NCI-H2107 (cell line): Measurements from ENCODE around the gene KRT1.

Experiments used
- DNase-seq: peaks from one replicate; lab custom pipeline; 2025; lab: John Stamatoyannopoulos, UW

Gene KRT1

DNA sequence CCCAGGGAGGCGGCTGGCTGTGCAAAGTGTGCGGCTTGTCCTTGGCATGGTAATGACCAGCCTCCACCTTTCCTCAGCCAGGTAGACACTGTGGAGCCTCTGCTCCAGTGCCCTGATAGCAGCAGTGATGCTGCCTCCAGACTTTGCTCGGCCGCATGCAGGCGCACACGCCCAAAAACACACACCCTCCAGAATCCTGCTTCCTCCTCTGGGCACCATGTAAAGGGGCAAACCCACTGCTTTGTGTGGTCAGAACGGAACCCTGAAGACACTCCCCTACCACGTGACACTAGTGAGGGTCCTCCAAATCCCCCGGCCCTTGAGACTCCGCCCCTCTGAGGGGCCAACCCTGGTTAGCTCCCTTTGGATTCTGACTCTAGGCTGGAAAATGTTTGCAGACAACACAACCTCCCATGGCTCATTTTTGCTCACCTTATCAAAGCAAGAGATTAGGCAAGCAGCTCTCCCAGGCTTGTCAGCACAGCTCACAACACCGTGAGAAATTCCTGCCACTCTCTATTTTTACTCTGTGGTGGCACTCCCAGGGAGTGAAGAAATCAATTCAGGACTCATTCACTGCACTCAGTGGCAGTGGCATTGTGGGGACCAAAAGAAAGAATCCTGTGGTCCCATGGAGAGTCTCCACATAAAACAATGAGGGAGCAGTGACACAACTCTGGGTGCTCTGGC is 18.6 kb upstream of the KRT1 start:
- DNase-seq, result no peak

GRCh38 chr12:52697058-52697582 is 16.9 kb upstream of the KRT1 start:
- DNase-seq, result no peak

DNA sequence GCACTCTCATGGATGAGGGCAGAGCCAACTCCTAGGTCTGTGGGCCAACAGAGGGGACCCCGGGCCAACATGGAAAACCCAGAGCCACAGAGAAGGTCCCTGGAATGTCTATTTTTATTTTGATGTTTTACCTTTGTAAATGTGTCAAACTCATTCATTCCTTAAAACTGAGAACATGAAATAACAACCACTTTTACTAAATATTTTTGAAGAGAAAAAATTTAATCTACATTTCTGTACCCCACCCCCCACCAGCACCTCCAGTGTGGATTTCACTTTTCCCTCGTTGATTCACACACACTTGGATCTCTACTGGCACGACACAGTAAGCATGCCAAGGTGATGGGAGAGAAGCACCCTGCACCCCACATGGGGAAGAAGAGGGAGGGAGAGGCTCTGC is 16.4 kb upstream of the KRT1 start:
- no peak for DNase-seq

GRCh38 chr12:52695039-52695438 is 14.8 kb upstream of the KRT1 start:
- DNase-seq, result no peak

DNA sequence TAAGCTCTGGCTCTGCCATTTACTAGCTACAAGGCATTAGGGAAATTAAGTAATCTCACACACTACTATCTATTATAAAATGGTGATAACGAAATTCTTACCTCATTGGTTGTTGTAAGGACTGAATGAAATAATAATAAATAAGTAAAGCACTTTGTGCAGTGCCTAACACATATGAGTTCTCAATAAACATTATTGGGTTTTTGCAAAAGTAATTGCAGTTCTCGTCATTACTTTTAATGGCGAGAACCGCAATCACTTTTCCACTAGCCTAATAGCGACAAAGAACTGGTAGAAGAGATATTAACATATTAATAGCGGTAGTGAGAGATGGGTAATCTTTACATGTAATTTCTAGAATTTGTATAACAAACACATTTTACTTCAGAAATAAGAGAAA is 13.9 kb upstream of the KRT1 start:
- DNase-seq, result no peak

GRCh38 chr12:52693261-52693660 is 13.1 kb upstream of the KRT1 start:
- no peak for DNase-seq

DNA sequence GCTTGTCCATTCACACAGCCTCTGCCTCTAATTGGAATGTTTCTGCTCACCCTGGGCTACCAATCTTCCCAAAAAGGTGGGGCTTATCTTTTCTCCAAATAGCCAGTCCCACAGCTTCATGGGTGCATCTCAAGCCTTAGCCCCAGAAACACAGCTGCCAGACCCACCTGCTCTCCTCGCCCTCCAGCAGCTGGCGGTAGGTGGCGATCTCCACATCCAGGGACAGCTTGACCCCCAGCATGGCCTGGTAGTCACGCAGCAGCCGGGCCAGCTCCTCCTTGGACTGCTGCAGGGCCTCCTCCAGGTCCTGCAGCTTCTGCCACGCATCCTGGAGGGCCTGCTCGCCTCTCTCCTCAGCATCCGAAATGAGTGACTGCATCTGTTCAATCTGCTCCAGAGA is 12.0 kb upstream of the KRT1 start:
- no peak for DNase-seq

- no peak for DNase-seq
These were observed 11.6 kb upstream of the KRT1 start for GRCh38 chr12:52691841-52692150.

DNA sequence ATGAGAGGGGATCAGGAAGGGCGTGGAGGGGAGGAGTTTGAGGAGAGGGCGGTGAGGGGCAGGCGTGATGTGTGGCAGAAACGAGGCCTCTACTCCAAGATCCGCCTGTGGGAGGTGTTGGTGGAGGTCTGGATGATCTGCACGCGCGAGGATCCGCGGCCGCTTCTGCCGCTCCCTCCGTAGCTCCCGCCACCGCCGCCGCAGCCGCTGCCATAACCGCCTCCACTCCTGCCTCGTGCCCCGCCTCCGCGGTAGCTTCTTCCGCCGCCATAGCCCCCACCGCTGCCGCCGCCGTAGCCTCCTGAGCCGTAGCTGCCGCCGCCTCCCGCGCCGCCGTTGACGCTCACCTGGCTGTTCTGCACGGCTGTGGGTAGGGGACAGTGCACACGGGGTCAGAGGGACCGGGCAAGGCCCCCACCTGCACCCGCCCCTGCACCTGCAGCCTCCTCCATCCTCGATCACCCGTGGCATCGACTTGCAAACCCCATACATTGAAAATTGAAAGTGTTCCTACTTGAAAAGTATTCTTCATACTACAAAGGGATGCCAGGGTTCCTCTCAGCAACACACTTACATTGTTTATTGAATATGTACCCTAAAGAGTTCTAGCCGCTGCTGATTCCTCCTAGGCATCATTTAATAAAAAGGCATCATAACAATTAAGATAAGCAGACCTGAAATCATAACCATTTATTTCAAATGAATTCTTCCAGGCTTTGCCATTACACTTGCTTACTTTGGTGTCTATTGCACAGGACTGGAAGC is 11.1 kb upstream of the KRT1 start:
- no peak for DNase-seq

DNA sequence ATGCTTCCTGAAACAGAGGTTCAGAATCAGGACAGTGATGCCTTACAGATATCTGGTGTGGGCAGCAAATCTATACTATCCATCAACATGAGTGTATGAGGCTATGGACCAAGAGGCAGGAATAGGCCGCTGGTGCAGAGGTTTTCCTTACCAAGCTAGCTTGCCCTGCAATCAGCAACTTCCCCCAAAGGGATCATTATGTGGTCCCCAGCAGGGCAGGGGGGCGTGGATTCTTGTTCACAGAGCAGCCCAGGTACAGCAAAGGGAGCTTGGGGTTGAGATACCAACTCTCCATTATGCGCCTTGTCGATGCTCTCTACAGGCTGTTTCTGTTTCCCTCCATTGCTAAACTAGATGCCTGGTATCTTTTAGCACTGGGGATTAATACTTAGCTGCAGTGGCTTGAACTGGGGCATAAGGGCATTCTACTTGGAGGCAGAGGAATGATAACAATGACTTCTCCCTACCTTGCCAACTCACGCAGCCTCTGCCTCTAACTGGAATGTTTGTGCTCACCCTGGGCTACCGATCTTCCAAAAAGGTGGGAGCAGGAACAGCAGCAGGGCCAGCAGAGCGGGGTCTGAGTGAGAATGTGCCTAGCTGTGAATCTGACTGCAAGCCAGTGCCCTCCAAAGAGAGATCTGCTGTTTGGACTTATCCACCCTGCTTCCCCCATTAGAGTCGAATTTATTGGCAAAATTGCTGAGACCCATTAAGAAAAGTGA is 10.3 kb upstream of the KRT1 start:
- no peak for DNase-seq

GRCh38 chr12:52689936-52690335 is 9.7 kb upstream of the KRT1 start:
- DNase-seq, result no peak

- no peak for DNase-seq
These were observed 9.0 kb upstream of the KRT1 start for GRCh38 chr12:52689239-52689638.

DNA sequence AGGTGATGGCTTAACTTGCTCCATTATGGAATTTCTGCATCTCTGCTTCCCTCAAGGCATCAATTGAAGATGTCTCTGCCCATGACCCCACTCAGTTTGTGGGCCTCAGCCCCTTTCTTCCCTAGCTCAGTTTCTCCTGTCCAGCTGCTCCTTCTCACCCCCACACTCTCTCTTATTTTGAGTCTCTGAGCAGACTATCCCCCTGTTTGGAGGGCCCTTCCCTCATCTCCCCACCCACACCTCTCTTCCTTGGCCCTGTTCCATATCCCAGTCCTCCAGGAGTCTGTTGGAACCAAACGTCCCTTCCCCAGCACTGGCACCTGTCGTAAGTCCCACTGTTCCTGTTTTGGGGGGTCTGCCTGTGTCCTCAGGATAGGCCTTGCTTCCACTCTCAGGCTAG is 8.3 kb upstream of the KRT1 start:
- DNase-seq, result no peak

DNA sequence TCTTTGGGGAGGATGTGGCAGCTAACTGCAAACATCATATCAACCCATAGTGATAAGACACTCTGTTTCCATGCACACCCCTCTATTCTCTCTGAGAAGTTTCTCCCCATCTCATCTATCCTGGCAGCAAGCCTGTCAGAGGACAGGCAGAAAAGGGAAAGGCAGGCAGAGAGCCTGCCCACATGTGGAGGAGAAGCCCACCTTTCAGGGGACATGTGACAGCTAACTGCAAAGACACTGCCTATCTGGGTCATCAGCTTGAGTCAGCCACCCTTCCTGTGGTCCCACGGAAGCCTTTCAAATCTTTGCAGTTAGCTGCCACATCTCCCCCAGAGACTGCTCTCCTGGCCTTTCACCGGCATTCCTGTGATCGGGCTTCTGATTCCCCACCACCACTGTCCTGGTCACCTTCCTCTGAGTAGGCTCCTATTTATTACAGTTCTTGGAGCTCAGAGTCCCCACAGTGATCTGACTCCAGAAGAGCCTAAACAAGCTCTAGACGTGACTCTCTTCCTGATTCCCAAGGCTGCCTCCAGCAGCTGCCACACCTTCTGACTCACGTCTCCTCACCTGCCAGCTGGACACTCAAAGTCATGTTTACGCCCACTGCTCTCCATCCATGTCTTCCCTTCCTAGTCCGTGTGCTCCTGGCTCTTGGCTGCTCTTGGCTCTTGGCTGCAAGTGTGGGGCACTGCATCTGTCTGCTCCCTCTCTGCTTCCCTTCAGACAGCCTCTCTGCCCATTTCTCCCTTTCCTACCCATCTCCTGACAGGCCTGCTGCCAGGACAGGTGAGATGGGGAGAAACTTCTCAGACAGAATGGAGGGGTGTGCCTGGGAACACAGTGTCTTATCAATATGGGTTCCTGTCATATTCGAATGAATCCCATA is 7.5 kb upstream of the KRT1 start:
- no peak for DNase-seq

DNA sequence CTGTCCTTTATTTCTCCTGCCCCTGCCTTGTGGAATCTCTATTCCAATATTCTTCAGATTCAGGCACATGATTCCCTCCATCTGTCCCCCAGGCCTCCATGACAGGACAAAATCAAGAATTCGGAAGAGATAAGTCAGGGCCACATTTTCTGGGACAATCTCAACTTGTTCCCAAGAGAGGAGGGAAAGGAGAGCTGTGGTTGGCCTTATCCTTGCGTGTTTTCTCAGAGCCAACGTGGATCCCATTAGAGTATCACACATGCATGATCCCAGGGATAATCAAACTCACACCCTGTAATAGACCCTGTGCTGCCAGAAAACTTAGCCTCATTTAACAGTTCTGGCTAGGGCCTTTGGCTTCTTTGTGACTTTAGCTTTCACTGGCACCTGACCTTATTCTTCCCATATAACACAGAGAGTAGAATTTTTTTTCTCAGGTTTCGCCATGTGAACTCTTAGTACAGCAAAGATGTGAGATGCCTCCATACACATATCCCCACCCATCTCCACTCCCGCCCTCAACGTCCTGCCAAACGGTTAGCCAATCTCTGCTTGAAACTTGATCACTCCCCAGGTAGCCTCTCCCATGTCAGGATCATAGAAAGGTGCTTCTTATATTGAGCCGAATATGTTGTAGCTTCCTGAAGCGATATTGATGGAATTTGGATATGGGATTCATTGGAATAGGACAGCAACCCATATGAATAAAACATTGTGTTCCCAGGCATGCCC is 6.7 kb upstream of the KRT1 start:
- no peak for DNase-seq

DNA sequence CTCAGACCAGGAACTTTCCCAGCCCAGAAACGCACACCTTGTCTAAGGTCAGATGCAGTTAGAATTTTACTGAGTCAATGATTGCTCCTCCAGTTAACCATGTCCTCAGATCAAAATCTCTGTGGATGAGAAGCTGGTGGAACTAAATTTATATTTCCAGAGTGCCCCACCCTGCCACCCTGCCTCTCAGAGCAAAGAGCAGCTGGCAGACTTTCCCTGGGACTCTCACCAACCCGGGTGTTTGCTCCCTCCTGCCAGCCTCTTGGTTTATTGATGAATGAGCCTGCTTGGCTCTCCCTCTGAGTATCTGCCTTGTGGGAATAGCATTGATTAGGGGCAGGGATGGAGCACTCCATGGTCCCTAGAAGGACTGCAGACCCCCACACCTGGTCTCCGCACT is 5.9 kb upstream of the KRT1 start:
- no peak for DNase-seq

DNA sequence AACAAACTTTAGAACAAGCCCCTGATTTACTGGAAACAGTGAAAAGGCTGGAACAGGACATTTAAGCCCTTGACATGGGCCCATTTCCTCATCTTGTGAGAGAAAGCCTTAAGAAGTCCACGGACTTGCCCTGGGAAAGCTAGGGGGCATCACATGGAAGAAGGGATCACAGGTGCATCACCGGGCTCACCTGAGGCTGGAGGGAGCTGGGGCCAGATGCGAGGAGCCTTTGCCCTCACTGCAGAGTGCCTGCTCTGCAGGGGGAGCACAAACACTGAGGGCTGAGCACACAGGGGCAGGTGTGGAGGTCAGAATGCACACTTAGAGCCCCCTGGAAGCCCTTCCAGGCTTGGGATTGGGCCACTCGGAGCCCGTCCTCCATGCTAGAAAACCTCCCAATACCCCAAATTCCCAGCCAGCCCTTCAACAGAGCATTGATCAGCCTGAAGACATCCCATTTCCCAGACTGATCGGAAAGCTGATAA is 5.2 kb upstream of the KRT1 start:
- no peak for DNase-seq

DNA sequence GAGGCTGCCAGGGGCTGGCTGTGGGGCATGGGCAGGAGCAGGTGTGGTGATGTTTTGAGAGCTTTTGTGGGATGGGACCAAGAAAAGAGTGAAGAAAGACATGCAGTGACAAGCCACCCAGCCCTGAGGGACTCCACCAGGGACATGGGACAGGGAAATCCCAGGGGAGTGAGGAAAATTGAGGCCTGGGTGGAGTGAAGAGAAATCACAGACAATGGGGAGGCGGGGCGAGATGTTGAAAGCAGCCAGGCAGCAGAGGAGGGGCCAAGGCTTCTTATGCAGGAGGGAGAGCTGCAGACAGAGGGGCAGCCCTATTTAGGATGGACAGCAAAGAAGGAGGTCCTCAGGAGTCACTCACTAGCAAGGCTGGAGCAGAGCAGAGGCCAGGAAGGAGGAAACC is 4.2 kb upstream of the KRT1 start:
- no peak for DNase-seq

DNA sequence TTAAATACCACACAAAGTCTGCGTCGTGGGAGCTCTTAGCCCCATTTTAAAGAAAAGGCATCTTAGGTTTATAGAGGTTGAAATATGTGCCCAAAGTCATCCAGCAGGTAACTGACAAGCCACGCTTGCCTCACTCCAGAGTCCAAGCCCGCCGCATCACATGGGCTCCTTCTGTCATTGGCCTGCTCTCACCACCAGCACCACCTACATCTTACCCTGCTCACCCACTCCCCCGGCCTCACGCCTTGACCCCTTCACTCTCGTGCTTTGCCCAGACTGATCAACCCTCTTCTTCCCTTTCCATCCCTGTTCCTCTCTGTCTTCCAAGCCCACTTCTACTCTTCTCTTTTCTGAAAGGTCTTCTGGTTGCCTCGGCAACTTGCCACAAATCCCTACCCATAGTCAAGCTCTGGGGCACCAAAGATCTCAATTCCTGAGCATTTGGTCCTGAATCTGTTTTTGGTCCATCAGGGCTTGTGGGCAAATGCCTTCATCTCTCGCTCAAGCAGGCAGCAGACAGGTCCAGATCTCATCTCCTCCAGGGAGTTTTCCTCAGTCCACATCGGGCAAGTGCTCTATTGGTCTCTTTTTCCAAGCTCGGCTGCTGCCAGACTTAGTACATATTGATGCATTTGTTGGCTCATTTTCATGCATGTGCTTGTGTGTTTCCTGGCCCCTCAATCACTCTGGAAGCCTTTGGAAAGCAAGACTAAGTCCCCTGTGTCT is 3.5 kb upstream of the KRT1 start:
- DNase-seq, result no peak

GRCh38 chr12:52682938-52683574 is 2.8 kb upstream of the KRT1 start:
- DNase-seq, result no peak
